CD4-positive, alpha-beta T cell treated with Interleukin-6 for 4 hours (primary cell): ENCODE results near the gene AKAP8L.
A peak's percentile ranks its signal among the peaks of the same experiment; 100 is the strongest.
"Not testable (repeated sequence)": the region's sequence is repeated elsewhere in the genome, so short reads cannot be mapped to it uniquely, and the experiment has no call there.

ENCODE experiments used
- DNase-seq: peaks from one replicate; pipeline ENCODE4 v3.0.0-alpha.2; 2020; ENCODE audit warnings: mixed read lengths

AKAP8L gene

DNA sequence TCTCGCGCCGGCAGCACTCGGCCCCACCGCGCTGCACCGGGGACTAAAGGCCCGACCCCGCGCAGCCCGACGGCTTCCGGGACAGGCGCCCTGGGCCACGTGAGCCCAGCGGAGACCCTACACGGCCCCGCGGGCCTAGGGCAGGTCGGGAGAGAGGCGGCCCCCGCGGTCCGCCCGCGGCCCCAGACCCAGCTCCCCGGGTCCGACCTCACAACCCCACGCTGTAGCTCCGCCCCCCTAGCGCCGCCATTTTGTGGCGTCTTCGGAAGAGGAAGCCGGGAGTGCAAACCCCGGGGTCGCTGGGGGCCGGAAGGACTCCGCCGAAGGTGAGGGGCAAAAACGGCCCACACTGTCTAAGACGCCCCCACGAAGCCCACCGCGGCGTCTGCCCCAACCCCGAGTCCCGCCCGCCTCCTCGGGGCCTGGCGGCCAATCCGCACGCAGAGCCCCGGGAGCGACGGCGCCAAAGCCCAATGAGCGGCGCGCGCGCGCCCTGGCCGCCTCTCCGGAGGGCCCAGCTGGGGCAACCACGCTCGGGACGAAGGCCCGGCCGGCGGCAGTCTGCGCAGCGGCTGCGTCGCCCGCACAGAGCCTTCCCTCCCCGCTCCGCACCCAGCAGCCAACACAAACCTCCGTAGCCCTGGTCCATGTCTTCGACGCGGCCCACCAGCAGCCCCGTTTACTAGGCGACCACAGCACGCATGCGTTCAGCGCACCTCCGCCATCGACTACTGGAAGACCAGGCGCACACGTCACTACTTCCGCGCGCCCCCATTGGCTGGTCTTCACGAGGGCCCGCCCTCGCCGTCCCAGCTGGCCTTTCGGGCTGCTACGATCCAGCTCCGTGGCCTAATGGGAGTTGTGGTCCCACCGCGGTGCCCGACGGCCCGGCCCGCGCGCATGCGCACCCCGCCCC is 39.4 kb downstream of the AKAP8L start, which contains the start of gene AKAP8:
AKAP8 (minus strand) TSS at position 705 of the 916 bp plus-strand sequence; CDS start at position 649, 56 bp downstream.
- DNase-seq = peak; percentile 98

DNA sequence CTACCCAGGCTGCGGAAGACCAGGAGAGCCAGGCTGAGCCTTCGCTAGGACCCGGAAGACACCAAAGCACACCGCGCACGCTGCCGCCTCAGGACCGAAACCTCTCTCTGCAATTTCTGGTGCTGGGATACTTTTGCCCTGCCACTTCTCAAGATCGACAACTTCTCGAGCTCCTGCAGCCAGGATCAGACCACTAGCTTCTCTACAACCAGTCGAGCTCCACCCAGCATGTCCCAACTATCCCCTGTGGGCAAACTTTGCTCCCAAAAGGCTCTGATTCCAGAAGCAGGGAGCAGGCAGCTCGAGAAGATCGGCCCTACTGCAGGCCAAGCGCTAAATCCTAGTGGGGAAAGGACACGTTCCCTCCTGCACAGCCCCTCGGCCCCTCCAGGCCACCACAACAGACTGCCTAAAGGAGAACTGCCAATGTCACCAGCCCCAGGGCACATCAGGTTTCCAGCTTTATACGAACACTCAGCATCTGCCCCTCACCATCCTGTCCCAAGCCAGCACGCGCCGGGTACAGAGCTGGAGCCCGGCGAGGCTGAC is 40.2 kb downstream of the AKAP8L start:
- peak; percentile 62 for DNase-seq

DNA sequence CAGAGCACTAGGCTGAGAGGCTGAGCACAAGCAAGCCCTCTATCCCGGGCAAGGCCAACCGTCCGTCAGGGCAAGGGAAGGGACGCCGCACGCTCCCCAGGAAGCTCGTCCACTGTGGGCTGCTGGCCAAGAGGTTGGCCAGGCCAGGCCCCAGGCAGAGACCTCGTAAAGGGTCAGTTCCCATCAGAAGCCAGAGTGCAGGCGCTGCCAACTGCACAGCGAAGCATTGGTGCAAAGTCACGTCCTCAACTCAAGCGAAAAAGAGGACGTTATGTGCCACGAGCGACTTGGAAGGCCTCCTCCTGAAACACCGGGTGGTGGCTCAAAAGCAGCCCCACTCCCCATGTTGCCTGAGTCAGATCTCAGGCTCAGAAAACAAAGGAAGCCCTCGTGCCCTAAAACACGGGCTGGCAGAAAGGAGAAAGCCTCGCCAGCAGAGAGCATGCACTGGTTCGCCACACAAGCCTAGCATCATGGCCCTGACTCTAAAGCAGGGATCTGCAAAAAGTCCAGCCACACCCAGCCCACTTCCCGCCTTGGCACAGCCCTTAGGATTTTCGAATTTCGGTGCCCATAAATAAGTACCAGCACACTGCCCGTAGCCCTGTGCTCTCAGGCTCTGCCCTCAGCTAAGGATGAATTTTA is 43.9 kb downstream of the AKAP8L start:
- DNase-seq = no peak

- DNase-seq = no peak
Measured at GRCh38 chr19:15374105-15374651, 44.6 kb downstream of the AKAP8L start.

DNA sequence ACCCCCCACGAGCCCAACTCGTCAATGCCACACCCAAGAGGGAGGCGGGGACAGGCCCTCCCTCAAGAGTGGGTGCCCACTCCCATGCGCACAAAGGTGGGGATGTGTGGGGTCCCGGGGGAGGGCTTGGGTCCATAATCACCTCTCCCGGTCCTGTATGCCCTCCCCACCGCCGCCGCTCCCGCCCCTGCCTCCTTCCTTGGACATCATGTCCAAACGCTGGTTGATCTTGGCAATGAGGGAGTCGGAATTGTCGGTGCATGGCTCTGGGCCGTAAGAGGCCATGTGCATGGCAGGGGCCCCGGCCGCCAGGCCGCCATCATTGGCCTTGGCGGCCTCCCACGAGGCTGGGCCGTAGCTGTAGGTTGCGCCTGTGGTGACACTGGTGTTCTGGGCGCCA is 45.1 kb downstream of the AKAP8L start:
- no peak for DNase-seq

- no peak for DNase-seq
Measured at GRCh38 chr19:15372891-15373301, 45.9 kb downstream of the AKAP8L start.

- DNase-seq = no peak
Measured at GRCh38 chr19:15372470-15372869, 46.3 kb downstream of the AKAP8L start.

GRCh38 chr19:15371786-15372380 is 46.9 kb downstream of the AKAP8L start:
- DNase-seq = no peak

- DNase-seq = no peak
Measured at GRCh38 chr19:15371119-15371518, 47.7 kb downstream of the AKAP8L start.

GRCh38 chr19:15369594-15369891 is 49.2 kb downstream of the AKAP8L start:
- DNase-seq = no peak

DNA sequence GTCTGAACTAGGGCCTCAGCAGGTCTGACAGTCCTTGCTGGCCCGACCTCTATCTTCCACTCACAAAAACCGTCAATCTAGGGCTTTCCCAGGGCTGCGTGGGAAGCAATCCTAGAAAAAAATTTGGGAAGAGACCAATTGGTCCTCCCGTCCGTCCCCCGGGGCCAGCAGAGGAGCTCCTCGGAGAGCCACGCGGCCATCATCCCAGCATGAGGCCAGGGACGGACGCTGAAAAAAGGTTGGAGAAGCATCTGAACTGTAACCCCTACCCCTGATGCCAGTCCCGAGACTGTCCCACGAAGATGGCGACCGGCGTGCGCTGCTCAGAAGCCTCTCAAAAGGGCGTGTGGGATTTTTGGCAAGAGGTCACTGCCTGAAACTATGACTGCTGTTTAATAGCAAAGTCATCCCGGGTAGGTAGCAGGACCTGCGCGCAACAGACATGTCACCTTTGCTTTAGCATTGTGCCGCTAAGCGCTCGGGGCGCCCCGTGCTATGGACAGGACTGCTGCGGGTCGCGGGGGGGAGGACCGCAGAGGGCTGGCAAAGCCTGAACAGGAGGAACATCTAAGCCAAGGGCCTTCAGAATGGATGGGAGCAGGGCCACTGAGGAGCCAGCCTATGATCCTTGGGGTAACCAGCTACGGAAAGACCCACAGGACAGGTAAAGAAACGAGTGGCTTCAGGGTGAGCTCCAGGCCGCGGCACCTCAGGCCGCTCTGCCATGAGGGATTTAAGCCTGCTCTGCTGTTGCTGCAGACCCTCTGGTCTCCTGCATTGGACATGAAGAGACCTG is 49.8 kb downstream of the AKAP8L start:
- no peak for DNase-seq

DNA sequence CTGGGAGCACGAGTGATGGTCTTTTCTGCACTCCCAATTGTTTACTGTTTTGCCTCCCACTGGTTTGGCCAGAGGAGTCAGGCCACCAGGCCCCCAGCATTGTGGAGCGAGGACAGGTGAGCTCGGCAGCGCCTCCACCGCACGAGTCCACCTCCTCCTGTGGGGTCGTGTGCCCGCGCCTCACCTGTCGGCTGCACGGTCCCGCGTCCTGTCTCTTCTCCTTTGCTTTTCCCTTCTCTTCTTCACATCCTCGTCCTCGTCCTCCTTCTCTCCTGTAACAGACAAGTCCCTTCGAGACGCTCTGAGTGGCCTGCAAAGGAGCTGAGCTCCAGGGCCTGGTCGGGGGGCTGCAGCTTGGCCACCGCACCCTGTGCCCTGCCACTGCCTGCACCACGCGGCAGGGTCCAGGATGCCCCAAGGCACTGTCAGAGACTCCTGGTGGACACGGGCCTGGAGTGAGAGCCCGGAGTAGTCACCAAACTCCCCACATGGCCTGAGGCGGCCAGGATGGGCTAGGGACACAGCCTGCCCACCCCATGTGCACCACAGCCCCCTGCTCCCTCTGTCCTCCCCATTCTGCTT is 50.6 kb downstream of the AKAP8L start:
- DNase-seq = no peak

GRCh38 chr19:15367439-15367838 is 51.3 kb downstream of the AKAP8L start:
- no peak for DNase-seq

DNA sequence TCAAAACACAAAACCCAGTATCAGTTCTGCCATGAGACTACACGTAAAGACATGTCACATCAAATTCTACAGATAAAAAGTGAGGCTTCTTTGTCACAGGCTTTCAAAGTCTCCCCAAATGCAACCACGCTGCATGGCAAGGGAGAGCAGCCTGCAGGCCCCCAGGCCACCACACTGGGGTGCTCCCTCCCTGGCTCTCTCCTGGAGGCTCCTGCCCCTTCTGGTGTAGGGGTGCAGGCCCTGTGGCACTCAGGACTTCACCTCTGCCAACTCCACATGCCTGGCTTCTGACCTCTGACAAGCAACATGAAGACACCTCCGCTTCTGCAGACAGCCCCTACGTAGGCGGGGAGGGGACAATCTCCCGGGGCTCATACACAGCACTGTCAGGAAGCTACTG is 53.5 kb downstream of the AKAP8L start:
- DNase-seq = no peak

- DNase-seq = not testable (repeated sequence)
Measured at GRCh38 chr19:15363791-15364190, 55.0 kb downstream of the AKAP8L start.

DNA sequence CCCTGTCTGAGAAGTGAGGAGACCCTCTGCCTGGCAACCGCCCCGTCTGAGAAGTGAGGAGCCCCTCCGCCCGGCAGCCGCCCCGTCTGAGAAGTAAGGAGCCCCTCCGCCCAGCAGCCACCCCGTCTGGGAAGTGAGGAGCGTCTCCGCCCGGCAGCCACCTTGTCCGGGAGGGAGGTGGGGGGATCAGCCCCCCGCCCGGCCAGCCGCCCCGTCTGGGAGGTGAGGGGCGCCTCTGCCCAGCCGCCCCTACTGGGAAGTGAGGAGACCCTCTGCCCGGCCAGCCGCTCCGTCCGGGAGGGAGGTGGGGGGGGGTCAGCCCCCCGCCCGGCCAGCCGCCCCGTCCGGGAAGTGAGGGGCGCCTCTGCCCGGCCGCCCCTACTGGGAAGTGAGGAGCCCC is 55.7 kb downstream of the AKAP8L start:
- not testable (repeated sequence) for DNase-seq

GRCh38 chr19:15360015-15360414 is 58.8 kb downstream of the AKAP8L start:
- not testable (repeated sequence) for DNase-seq

DNA sequence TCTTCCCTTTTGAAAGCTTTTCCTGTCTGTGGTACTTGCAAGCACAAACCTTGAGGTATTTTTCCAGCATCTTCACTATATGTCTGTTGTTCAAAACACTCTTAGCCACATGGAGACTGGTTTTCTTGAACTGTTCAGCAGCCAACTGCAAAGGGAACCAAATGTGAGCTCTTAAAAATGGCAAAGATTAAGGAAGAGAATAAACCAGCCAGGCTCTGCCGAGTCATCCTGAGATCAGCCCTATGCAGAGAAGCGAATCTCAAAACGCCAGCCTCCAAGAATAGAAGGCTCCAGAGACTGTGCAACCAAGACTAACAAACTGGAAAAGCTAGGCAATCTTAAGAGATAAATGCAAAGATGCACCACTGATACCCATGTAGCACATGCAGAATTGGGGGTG is 59.9 kb downstream of the AKAP8L start:
- no peak for DNase-seq

DNA sequence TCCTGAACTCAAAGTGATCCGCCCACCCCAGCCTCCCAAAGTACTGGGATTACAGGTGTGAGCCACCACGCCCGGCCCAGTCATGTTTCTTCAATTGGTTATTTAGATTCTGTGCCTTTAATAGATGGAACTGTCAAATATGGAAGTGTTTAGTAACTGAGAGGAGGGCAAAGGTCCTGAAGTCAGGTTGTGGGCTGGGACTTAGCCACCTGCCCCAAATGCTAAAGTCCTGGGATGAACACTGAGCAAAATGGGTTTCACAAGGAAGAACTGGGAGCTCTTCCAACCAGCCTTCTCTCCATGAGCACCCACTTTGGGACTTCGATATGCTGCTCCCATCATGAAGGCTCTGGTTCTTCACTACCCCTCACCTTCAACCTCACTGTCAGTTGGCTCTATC is 60.9 kb downstream of the AKAP8L start:
- no peak for DNase-seq

- DNase-seq = no peak
Measured at GRCh38 chr19:15354566-15355296, 64.1 kb downstream of the AKAP8L start.

DNA sequence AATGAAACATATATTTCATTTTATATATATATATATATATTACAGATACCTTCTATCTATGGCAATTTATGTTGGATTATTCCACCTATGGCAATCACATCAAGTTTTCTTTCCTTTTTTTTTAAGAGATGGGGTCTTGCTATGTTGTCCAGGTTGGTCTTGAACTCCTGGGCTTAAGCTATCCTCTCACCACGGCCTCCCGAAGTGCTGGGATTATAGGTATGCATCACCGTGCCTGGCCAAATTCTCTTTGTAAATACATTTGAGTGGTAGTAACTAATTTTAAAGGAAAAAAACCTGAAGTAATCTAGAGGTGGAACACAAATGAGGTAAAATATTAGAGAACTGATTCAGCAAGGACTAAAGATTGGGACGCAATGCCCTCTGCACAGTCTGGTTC is 64.9 kb downstream of the AKAP8L start:
- DNase-seq = no peak
